GM19043 (cell line): ENCODE measurements around the gene PALD1.

Experiments used
- ATAC-seq: cut with Tn5 transposase; IDR thresholded peaks from one replicate; pipeline ENCODE4 v1.9.1; 2021; ENCODE audit warnings: low read depth; ENCODE audit not compliant: unreplicated experiment

Gene PALD1

DNA sequence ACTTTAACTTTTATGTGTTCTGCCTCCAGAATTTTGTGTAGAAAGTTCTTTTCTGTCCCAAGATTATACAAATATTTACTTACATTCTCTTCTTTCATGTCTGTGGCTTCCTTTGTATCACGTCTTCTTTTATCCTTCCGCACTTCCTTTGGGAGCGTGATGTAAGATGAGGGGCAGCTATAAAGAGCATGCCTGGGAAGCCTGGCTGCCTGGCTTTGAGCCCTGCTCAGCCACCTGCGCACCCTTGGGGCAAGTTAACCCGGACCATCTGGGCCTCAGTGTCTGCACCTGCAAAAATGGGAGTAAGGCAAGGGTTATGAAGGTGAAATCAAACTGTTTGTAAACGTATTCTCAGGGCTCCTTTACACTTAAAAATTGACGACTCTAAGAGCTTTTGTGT, 25.2 kb downstream of the PALD1 start:
- no peak for ATAC-seq

DNA sequence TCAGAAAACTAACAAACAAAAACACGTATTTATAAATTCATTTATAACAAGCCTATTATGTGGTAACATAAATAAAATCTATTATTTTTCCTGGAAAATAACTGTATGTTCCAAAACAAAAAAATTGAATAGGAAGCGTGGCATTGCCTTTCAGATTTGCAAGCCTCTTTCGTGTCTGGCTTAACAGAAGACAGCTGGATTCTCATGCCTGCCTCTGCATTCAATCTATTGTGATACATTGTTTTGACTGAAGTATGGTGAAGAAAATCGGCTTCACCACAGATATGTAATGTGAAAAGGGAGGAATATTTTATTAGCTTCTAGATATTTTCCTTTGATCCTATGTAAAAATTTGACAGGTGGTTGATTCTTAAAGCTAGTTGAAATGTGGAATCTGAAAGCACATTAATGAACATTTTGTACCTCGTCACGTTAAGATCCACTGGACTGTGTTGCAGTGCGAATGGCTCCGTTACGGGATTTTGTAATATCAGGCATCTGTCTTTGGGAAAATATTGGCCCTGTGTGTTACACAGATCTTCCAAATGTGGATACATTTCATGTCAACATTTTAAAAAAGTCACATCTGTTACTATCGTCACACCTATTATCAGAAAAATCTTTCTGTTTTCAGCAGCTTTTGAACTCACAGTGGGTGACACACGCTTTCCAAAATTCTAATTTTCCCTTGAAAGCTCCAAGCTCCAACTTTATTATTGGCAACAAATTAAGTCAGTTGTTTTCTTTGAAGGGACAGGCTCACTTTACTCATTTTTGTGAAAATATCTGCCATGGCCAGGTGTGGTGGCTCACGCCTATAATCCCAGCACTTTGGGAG, 26.2 kb downstream of the PALD1 start:
- ATAC-seq: no peak

DNA sequence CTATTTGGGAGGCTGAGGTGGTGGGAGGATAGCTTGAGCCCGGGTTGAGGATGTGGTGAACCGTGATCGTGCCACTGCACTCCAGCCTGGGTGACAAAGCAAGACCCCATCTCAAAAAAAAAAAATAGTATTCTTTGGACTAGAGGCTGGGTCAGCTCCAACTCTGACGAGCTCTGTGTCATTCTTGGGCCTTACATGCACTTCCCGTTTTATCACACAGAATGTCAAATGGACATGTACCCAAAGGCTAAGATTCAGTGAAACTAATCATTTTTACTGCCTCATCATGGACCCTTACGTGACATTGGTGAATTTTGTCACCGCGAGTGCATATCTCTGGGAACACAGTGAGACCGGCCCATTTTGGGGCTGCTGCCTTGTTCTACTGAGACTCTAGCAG, 27.3 kb downstream of the PALD1 start:
- ATAC-seq: no peak

DNA sequence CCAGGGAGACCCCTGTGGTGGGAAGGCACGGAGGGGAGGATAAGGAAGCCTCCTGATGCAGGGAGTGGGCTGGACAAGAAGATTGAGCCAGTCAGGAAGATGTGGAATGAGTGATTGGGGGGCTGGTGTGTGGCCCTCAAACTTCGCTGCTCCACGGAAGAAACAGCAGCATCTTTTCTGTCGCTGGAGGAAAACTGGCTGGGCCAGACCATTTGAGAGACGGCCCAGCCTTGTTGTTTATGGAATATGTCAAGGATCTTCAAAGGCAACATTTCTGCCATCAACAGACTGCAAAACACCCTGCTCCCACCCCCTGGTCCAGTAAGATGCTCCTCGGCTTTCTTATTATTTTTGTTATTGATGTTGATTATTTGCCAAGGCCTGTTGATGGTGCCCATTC, 29.4 kb downstream of the PALD1 start:
- no peak for ATAC-seq

DNA sequence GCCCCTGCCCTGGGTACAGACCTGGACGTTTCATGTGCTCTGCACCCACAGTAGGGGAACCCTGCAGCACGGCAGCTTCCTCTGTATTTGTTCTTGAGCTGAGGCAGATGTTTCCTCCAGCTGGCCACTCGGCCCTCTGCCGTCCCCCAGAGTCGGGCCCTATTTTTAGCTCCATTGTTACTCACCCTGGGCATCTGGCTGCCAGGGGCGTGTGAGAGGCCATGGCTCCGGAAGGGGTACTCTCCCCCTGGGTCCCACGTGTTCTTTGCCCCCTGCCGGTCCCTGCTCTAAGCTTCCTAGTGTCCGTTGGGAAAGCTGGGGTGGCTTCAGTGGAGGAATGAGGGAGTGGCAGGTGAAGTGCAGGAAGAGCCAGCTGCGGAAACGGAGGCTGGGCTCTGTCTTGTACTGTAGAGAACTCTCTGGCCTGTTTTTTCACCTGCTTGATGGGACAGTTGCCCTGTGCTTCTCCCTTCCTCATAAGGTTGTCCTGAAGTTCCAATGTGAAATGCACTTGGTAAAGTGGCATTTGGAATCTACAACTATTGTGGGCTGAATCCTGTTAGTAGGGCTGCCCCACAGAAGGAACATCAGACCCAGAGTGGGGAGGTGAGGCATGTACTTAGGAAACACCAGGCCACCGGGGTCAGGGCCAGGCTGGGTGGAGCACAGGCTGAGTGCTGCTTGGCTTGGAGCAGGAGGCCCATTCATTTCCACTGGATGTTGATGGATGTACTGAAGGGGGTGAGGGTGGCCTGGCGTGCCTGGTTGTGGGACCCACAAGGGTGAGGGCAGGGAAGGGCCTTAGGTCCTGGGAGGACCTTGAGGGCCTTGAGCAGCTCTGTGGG, 30.6 kb downstream of the PALD1 start:
- no peak for ATAC-seq

DNA sequence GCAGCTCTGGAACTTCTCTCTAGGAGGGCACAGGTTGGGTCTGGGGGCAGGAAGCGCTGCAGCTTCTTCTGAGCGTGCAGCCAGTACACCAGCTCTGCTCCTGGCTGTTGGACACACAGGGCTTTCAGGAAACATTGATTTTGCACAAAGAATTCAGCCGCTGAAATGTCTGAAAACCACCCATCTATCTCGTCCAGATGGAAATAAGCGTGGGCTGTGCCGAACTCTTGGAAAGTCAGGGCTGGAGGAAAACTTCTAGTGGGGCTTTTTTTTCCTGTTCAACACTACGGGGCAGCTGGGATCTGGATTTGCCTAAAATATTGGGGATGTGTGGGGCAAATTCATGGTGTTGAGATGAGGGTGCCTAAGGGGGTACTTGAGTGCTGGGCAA, 31.2 kb downstream of the PALD1 start:
- no peak for ATAC-seq

DNA sequence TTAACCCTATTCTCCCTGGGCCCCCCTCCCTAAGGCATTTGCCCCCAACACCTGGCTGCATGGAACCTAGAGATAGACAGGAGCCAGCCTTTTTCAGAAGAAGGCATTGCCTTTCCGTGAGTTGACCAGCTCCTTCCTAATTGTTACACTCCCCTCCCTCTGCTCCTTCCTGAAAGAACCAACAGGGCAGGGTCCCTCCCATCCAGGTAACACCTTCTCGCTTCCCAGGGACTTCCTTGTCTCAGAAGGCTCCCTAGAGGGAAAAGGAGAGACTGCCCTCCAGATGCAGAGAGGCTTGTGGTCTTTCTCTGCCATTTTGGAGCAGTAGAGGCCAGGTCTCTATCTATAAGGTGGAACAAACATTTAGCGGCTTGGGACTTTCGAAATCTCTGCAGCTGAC, 31.9 kb downstream of the PALD1 start:
- no peak for ATAC-seq

DNA sequence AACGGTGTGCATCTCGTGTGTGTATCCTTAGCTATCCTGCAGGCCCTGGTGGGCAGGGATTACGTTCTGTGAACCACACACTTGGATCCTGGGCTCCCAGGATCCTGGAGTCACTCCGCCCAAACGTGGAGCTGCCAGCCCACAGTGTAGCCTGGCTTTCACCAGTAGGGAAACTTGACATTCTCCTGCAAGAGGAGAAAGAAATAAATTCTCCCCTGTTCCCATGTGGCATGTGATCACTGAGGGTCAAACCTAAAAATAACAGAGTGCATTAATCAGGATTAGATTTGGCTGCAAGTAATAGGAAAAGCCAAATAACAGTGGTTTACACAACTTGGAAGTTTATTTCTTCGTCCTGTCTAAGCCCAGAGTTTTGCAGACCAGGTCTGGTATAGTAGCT, 32.3 kb downstream of the PALD1 start:
- no peak for ATAC-seq

DNA sequence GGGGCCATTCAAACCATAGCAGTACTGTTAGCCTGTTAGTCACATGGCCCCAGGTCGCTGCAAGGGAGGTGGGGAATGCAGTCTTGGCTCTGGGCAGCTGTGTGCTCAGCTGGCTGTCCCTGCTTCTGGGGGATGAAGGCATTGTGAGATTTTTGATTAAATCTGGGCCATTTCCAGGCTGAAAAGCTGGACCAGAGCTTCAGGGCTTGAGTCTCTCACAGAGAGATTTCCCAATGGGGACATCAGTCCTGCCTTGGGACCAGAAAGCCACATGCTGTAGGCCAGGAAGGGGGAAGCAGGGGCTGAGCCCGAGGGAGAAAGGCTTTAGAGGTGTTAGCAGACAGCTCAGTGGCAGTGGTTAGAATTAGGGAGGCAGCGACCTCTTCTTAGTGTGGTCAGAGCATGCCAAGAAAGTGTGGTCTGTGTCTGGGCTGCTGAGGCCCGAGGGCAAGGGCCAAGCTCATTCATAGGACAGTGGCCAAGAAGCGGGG, 33.6 kb downstream of the PALD1 start:
- no peak for ATAC-seq

DNA sequence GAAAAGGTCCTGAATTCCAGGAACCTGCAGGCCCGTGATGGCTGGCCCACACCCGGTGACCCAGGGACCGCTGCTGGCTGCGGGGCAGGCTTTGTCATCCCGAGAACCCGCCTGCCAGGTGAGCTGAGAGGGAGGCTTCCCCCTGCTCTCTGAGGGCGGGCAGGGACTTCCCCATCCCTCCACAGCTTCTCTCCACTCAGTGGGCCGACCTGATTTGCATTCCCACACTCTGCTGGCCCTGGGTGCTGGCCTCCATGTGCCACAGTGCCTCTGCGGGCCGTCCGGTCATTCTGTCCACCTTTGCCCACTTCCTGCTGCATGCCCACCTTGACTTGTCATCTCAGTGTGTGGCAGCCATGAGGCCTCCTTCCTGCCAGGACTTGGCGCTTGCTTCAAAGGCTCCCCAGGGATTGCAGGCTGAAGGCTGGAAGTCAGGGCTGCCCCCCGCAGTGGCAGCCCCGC, 35.3 kb downstream of the PALD1 start:
- ATAC-seq: peak; percentile 94

DNA sequence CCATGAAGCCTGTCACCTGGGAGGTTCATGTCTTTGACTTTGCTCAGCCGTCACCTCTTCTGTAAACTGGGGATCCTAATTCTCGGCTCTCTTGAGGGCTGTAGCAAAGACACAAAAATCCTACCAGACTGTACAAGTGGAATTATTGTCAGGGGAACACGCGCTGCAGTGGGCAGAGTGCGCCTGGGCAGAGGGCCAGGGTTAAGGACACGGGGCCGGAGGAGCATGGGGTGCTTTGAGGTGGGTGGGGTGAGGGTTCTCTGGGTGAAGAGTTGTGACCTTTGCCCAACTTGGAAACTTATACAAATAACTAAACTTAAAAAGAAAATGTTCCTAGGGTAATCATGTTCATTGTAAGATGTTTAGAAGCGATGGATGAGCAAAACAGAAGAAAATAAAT, 36.0 kb downstream of the PALD1 start:
- no peak for ATAC-seq

DNA sequence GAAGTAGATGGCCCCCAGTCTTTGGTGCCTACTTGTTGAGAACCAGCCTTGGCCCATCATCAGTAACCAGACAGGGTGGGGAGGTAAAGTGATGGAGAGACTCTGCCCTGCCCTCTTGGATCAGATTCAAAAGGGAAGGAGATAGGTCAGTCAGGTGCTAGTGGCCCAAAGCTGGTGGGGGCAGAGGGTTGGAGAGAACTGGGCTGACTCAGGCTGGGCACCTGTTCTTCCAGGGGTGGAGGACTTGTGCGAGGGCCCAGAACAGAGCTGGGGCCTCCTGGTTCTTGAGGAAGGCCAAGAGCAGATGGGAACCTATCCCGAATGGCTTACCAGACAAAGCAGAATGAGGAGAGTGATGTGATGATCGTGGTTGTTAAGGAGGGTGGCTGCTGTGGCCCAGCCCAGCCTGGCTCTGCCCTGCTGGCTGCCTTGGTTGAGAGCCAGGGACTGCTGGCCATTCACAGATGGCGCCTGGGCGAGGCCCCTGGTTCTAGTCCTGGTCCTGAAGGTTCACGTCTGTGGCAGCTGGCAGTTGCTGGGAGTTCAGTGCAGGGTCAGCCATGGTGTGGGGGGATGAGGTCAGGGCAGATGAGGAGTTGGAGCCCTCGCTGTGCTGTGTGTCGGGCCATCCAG, 36.6 kb downstream of the PALD1 start:
- no peak for ATAC-seq

DNA sequence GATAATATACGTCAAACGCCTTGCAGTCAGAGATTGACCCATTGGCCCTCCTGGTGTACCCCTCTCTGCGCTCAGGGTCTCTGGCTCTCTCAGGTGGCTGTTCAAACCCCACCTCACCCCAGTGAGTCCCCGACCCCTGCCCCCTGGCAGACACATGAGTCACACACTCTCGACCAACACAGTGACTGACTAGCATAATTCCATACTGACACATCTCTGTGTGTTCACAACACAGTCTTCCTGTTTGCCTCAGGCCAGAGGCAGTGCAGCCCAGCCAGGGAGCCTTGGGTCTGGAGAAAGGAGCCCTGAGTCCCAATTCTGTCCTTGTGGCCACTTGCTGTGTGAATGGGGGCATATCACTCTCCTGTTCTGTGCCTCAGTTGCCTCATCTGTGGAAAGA, 40.1 kb downstream of the PALD1 start:
- ATAC-seq: no peak

DNA sequence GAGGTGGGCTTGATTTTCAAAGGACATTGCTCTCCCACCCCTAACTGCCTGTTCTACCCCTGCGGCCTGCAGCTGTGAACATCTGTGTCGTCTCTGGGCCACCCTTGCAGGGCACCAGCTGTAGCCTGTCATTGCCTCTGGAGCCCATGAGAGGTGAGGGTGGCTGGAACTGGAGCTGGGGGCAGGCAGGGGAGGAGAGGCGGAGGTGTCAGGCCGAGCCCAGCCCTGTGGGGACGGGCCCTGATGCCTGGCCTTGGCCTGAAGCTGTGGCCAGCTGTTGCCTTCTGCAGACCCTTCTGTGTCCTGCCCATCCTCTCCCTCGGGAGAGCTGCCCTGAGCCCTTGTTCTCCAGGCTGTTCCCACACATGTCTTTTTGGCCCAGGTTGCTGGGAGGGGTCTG, 44.5 kb downstream of the PALD1 start:
- ATAC-seq: no peak

DNA sequence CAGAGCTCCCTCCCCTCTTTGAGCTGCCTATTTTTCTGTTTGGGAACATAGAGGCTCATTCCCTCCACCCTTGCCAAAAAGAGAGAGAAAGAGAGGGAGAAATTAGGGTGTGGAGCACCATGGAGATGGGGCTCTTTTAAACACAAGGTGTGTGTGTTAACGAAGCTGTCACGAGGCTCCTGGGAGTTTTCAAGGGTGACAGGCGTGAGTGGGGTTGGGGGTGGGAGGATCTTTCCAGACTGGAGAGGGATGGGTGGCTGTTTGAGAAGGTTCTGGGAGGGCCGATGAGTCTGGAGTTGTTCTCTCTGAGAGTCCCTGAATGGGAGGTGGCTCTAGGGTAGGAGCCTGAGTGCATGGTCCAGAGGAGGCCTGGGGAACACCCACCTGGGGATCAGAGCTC, 45.0 kb downstream of the PALD1 start:
- no peak for ATAC-seq

DNA sequence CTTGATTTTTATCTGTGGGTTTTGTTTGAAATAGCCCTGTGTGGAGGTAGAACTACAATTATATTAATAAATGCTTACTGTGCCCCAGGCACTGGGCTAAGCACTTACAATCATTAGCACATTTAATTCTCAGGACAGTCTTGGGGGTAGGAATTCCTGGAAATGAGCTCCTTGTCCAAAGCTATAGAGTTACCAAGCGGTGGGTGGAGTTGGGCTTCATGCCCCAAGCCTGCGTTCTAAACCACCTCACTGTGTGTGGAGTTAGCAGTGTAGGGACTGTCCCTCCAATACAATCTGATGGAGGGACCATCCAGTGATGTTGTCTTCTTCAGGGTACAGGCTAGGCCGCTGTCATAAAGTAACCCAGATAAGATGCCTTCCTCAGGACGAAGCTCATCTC, 49.7 kb downstream of the PALD1 start:
- no peak for ATAC-seq

DNA sequence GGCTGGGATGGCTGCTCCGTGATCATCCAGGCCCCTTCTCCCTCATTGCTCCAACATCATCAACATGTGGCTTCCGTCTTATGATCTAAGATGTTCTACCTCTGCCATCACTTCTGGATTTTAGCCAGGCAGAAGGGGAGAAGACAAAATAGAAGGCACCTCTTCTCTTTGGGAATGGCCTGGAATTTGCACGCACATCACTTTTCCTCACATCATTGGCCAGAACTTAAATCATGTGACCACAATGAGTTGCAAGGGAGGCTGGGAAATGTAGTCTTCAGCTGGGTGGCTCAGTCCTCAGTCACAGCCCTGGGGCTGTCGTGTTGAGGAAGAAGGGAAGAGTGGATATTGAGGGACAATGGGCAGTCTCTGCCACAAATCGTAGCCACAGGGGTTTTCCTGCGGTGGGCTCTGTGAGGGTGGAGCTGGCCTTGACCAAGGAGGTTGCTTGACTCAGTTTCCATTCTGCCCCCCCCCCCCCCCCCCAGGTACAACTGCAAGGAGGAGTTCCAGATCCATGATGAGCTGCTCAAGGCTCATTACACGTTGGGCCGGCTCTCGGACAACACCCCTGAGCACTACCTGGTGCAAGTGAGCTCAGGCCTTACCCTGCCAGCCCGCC, 50.3 kb downstream of the PALD1 start:
- no peak for ATAC-seq

DNA sequence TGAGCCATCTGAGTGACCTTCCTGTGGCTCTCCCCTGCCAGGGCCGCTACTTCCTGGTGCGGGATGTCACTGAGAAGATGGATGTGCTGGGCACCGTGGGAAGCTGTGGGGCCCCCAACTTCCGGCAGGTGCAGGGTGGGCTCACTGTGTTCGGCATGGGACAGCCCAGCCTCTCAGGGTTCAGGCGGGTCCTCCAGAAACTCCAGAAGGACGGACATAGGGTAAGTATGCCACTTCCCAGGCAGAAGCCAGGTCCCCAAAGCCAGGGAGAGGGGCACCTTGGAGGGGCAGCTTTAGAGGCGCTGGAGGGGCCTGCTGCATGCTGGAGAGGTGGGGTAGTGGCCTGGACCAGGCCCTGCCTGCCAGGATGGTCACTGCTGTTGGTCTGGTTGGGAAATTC, 51.3 kb downstream of the PALD1 start:
- ATAC-seq: no peak

DNA sequence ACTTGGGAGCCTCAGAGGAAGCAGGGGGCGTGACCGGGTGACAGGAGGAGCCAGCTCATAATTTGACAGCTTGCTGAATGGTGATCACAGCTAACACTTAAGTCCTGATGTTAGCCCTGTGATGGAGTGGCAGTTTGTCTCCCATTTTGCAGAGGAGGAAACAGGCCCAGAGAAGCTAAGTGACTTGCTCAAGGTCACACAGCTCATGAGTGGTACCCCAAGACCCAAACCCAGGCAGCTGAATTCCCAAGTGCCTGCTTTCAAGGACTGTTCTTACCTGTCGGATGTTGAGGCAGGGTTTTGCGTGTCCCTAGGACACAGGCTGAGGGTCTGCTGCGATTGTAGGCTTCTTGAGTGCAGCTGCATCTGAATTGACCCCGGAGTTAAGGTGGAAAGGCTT, 51.7 kb downstream of the PALD1 start:
- ATAC-seq: no peak

DNA sequence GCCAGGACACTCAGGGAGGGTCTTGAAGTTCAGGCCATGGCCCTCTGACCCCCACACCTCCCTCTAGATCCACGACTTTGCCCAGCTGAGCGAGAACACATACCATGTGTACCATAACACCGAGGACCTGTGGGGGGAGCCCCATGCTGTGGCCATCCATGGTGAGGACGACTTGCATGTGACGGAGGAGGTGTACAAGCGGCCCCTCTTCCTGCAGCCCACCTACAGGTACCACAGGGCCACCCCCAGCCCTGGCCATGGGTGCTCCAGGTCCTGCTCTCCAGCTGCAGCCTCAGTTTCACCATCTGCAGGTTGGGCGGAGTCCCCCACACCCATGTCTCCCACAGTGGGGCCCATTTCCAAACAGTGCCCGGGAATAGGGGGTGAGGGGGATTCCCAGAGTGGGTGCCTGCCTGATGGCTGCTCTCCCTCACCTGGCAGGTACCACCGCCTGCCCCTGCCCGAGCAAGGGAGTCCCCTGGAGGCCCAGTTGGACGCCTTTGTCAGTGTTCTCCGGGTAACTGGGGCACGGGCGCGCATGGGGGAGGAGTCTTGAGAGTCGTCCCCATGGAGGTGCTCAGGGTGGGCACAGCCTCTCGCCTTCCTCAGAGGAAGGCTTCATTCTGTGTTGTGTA, 54.1 kb downstream of the PALD1 start:
- ATAC-seq: no peak
